Islet precursor cell (in vitro differentiated cells): ENCODE measurements around the gene GIGYF2.
A peak's percentile ranks its signal among the peaks of the same experiment; 100 is the strongest.

Experiments
- DNase-seq: peaks from one replicate; pipeline ENCODE4 v3.0.0-alpha.2; 2018

The GIGYF2 gene

GRCh38 chr2:232871418-232871834, 174.3 kb downstream of the GIGYF2 start:
- peak; percentile 37 for DNase-seq

- no peak for DNase-seq
Observed at GRCh38 chr2:232871835-232872736, 175.0 kb downstream of the GIGYF2 start.

DNA sequence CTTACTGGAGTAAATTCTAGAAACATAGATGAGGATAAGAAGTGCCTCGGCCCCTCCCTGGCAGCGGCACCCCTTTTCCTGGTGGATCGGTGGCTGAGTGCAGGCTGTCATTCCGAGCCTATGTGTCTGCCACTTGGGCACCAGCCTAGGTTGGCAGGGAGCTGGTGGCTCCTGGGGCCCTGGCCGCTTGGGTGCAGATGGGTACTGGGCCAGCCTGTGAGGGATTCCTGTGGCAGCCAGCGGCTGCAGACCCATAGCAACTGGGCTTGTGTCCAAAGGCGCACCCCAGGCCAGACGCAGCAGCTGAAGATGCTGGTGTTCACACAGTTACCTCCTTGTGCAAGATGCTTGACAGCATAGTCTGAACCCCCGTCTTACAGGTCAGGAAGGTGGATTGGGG, 175.7 kb downstream of the GIGYF2 start:
- no peak for DNase-seq

DNA sequence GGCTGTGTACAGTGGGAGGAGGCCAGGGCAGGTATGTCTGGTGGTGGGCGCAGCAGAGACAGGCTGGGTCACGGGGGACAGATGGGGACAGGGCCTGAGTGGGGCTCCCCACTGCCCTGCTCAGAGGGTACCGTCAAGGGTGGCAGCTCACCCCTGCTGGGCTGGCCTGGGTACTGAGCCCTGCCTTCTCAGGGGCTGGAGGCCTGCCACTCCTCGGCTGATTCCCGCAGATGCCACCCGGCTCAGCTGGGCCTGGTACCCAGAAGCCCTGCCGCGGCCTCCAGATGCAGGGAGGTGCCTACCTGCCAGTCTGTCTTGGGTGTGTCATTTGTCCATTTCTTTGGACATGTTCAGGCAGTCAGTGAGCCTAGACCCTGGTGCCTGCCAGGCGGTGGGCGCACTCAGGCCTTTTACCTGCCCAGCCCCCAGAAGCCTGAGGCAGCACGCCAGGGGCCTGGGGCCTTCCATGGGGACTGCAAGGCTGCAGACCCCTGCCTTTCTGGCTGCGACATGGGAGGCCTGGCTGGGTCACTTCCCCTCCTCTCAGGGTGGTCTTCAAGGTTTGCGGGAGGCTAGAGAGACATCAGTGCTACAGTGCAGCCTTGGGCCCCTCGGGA, 176.3 kb downstream of the GIGYF2 start:
- DNase-seq: no peak

GRCh38 chr2:232873909-232874641, 176.9 kb downstream of the GIGYF2 start:
- DNase-seq: no peak

DNA sequence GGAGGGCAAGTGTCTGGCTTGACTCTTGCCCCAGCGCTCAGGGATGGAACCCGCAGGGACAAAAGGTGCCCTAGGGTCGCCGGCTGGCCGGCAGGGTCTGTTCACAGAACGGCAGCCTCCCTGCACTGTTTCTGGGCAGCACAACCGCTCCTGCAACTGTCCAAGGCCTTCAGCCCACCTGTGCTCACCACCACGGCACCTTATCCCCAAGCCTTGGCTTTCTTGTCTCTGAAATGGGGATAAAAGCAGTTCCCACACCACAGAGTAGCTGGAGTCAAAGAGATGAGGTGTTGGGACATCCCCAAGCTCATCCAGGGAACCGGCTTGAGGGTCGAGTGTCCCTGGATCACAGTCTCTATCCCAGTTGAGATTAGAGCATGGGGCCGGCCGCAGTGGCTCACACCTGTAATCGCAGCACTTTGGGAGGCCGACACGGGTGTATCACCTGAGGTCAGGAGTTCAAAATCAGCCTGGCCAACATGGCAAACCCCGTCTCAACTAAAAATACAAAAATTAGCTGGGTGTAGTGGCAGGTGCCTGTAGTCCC, 177.6 kb downstream of the GIGYF2 start:
- no peak for DNase-seq

DNA sequence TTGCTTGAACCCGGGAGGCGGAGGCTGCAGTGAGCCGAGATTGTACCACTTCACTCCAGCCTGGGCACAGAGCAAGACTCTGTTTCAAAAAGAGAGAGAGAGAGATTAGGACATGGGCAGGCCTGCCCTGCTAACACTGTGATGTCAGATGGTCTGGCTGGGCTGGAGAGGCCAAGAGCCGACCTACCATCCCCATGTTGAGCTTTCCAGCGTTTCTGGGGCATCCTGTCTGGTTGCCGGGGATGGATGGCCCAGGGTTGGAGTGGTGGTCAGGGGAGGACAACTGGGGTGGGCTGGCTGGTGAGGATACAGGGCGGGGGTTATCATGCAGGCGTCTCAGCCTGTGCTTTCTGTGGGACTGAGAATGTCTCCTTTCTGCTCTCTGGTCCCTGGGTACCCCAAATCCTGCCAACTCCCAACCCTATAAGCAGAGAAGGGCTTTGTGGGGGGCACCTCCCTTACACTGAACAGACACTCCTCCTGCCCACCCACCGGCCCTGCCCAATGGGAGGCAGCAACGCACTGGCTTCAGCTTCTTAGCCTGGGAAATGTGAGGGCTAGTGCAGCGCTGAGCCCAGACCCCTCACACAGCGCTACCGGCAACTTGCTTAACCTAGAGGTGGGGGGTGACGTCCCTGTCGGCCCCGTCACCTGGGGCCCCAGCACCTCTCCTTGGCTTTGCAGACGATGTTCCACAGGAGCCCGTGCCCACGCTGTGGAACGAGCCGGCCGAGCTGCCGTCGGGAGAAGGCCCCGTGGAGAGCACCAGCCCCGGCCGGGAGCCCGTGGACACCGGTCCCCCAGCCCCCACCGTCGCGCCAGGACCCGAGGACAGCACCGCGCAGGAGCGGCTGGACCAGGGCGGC, 178.4 kb downstream of the GIGYF2 start:
- DNase-seq: no peak

- DNase-seq: no peak
Observed at GRCh38 chr2:232876161-232876977, 179.2 kb downstream of the GIGYF2 start.

DNA sequence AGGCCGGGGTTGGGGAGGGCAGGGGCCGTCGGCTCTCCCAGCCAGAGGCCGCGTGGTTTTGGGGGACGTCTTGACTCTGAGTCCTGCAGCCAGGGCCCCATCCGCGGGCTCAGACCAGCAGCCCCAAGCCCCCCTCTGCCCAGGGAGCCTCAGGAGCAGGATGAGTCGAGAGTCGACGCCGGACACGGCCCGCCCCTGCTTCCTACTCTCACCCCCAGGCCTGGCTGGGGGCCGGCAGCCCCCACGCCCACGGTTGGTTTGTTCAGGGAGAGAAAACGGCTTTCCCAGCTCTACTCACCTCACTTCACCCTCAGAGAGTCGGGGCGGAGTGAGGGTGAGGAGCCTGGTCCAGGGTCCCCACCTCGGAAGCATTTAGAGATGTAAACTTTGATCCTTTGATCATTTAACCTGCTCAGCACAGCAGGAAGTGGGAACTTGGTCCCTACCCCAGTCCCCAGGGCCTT, 179.9 kb downstream of the GIGYF2 start:
- no peak for DNase-seq

GRCh38 chr2:232877940-232878511, 180.9 kb downstream of the GIGYF2 start:
- DNase-seq: no peak

DNA sequence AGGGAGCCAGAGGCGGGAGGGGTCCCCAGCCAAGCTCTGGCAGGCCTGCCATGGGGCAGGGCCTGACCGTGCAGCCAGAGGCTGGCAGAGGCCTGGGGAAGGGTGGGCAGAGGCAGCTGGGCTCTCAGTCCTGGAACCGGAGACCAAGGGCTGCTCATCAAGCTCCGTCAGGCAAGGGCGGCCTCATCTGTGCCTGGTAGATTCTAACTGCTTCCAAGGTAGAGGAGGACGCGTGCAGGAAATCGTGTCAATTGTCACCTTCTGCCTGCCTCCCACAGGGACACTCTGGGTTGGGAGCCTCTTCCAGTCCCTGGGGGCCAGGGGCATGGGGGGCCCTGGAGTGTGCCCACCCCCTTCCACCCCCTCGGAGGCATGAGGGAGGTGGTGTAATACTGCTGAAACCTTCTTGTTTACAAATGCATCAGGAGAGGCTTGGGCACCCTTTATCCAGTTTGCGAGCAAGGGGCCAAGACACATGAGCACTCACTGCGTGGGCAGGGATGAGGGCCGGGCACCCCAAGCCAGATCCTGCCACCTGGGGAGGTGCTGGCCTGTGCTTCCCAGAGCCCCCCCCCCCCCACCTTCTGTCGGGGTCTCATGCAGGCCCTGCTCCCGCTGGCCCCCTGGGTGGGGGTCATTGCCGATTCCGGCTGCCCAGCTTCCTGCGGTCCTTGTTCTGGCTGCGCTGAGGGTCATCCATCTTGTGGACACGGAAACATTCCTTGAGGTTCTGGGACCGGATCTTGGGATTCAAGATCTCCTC, 181.9 kb downstream of the GIGYF2 start:
- no peak for DNase-seq

- DNase-seq: peak; percentile 57
Observed at GRCh38 chr2:232879618-232880494, 182.7 kb downstream of the GIGYF2 start.

DNA sequence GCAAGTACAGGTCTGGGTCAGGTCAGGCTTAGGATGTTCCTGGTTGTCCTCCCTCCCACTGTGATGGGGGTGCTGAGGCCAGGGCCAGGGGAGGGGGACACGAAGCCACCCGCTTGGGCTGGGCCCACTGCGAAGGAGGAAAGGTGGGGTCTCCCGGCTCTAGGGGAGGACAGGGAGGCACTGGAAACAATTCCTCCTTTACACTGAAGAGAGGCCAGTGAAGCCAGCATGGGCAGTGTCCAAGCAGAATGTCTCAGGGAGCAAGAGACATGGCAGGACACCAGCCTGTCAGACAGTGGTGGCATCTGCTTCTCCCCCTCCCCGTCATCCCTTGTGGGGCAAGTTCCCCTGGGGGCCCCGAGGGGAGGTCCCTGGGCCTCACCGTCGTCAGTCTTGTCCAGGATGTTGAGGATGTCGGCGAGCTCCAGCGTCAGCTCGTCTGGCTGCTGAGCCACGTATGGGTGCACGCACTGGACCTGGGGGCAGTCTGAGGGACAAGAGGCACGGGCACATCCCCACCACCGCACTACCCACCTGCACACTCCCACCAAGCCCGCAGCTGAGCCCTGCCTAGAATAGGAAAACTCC, 183.7 kb downstream of the GIGYF2 start:
- no peak for DNase-seq

DNA sequence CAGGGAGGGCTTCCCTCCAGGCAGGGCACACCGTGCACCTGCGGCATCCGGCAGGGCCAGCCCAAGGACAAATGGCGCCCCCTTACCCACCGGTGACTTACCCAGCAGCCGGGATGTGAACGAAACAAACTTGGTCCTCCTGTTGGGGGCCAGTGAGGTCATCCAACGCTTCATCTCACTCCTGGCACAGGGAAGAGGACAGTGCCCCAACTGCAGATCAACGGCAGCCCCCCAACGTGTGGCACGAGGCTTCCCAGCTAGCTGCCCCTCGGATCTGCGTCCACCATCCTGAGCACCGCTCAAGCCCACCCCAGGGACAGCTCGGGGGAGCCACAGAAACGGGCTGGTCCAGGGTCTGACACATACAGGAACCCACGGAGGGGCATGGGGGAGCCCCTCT, 185.0 kb downstream of the GIGYF2 start:
- DNase-seq: no peak

DNA sequence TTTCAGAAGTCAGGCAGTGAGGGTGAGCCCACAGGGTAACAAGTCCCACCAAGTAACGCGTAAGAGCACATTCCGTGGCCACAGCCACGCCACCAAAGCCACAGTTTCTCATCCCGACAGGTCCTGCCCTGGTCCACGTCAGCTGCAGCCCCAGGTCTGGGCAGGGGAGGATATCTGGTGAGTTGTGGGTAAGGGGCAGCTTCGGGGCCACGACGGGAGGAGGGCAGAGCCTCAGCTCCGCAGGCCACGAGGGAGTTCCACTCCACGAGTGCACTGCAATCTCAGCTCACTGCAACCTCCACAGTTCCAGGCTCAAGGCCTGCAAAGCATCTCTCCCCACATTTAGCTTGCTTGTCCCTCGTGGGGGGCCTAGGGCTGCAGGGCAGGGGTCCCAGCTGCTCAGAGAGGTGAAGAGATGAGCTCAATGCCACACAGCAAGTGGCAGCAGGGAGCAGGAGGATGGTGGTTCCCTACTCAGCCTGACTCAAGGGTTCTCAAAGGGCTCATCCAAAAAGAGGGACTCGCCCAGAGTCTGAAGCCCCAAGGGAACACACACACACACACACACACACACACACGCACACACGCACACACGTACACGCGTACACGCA, 185.5 kb downstream of the GIGYF2 start:
- DNase-seq: no peak

- DNase-seq: no peak
Observed at GRCh38 chr2:232883116-232883721, 186.1 kb downstream of the GIGYF2 start.

GRCh38 chr2:232884001-232884421, 186.9 kb downstream of the GIGYF2 start:
- no peak for DNase-seq
